Right atrium auricular region (tissue), 2 donors: ENCODE results near the gene BAX. TPM values are rescaled to one million over a fixed set of nuclear protein-coding genes. Genes with fewer than 3 reads are reported as not detected.
A peak's percentile ranks its signal among the peaks of the same experiment; 100 is the strongest.
"Not testable (repeated sequence)": the region's sequence is repeated elsewhere in the genome, so short reads cannot be mapped to it uniquely, and the experiment has no call there.

ENCODE experiments used
- DNase-seq: peaks from one replicate; pipeline ENCODE4 v3.0.0-alpha.2; 2019; ENCODE audit warnings: low spot score
- H3K27ac ChIP-seq, 2 donors: fragments of 200-600 bp; sonication (generic); 1 replicate in 1 of 2; 2 replicates in 1 of 2; pipeline ENCODE4 v1.5.1; 2016 to 2019
- H3K27me3 ChIP-seq, 2 donors: fragments of 200-600 bp; sonication (generic); one replicate each; pipeline versions ENCODE4 v1.5.1 to v1.6.0; 2017 to 2019
- H3K36me3 ChIP-seq: fragments of 200-600 bp; sonication (generic); one replicate; pipeline ENCODE4 v1.5.1; 2016
- H3K4me1 ChIP-seq, 2 donors: fragments of 200-600 bp; sonication (generic); one replicate each; pipeline versions ENCODE4 v1.5.1 to v1.6.0; 2017 to 2019
- H3K4me3 ChIP-seq, 2 donors: fragments of 200-600 bp; sonication (generic); 1 replicate in 1 of 2; 2 replicates in 1 of 2; pipeline ENCODE4 v1.5.1; 2017 to 2019; ENCODE audit warnings: mild to moderate bottlenecking in 1 of 2, moderate library complexity in 1 of 2
- H3K9me3 ChIP-seq, 2 donors: fragments of 200-600 bp; sonication (generic); one replicate each; pipeline ENCODE4 v1.5.1; 2019
- total RNA-seq, 2 donors: library from RNA; depleted of rRNA; stranded (reverse); fragments of >200 nt; gene quantifications; one replicate each; pipeline ENCODE4 v1.1.0, GENCODE V29; 2016
- TF ChIP-seq, protein P1 (sequence below), 2 donors: fragments of 200-600 bp; sonication (generic); IDR thresholded peaks; one replicate each; pipeline ENCODE4 v1.5.1; 2019; ENCODE audit warnings: antibody characterized with exemption in 2 of 2

BAX gene
- total RNA-seq, 2 donors from 2014 or later: 10.7 to 21.2 TPM

DNA sequence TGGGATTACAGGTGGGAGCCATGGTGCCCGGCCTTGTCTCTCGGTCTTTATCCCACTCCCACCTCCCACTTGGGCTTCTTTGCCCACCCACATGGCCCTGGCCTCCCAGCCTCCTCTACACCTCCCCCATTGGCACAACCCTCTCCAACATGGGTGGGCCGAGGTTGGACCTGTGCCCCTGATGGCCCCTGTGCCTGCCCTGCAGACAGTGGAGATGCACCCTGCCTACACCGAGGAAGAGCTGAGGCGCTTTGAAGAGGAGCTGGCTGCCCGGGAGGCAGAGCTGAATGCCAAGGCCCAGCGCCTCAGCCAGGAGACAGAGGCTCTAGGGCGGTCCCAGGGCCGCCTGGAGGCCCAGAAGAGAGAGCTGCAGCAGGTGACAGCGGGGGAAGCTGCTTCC lies 33.7 kb upstream of the BAX start:
- Histone ChIP-seq H3K36me3 (peaks cover 53% of the 10 kb centered on the region), H3K4me3 (no peak overlapping the region), H3K27ac (no peak overlapping the region), H3K9me3 (no peaks in the 10 kb centered on the region), H3K4me1 (no peaks in the 10 kb centered on the region), H3K27me3 (no peaks in the 10 kb centered on the region)
- TF ChIP-seq, protein P1, sequence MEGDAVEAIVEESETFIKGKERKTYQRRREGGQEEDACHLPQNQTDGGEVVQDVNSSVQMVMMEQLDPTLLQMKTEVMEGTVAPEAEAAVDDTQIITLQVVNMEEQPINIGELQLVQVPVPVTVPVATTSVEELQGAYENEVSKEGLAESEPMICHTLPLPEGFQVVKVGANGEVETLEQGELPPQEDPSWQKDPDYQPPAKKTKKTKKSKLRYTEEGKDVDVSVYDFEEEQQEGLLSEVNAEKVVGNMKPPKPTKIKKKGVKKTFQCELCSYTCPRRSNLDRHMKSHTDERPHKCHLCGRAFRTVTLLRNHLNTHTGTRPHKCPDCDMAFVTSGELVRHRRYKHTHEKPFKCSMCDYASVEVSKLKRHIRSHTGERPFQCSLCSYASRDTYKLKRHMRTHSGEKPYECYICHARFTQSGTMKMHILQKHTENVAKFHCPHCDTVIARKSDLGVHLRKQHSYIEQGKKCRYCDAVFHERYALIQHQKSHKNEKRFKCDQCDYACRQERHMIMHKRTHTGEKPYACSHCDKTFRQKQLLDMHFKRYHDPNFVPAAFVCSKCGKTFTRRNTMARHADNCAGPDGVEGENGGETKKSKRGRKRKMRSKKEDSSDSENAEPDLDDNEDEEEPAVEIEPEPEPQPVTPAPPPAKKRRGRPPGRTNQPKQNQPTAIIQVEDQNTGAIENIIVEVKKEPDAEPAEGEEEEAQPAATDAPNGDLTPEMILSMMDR (IDR thresholded peaks at IDR 0.05): no peak
- DNase-seq: no peak

DNA sequence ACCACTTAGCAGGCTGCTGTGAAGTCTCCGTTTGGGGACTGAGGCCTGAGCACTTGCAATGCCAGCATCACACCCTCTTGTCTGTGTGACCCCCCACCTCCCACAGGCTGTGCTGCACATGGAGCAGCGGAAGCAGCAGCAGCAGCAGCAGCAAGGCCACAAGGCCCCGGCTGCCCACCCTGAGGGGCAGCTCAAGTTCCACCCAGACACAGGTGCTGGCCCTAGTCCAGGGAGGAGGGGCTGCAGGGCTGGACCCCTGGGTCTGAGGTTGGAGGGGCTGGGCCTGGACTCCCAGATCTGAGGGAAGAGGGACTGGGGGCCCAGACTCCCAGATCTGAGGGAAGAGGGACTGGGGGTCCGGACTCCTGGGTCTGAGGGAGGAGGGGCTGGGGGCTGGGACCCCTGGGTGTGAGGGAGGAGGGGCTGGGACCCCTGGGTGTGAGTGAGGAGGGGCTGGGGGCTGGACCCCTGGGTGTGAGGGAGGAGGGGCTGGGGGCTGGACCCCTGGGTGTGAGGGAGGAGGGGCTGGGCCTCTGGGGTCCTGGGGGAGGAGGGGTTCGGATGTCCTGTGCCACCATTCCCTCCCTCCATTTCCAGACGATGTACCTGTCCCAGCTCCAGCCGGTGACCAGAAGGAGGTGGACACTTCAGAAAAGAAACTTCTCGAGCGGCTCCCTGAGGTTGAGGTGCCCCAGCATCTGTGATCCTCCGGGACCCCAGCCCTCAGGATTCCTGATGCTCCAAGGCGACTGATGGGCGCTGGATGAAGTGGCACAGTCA lies 32.8 kb upstream of the BAX start:
- H3K4me1 ChIP-seq: peaks cover 0 to 3% of the 10 kb centered on the region in 2 donors
- TF ChIP-seq, protein P1 (IDR thresholded peaks at IDR 0.05): no peak

DNA sequence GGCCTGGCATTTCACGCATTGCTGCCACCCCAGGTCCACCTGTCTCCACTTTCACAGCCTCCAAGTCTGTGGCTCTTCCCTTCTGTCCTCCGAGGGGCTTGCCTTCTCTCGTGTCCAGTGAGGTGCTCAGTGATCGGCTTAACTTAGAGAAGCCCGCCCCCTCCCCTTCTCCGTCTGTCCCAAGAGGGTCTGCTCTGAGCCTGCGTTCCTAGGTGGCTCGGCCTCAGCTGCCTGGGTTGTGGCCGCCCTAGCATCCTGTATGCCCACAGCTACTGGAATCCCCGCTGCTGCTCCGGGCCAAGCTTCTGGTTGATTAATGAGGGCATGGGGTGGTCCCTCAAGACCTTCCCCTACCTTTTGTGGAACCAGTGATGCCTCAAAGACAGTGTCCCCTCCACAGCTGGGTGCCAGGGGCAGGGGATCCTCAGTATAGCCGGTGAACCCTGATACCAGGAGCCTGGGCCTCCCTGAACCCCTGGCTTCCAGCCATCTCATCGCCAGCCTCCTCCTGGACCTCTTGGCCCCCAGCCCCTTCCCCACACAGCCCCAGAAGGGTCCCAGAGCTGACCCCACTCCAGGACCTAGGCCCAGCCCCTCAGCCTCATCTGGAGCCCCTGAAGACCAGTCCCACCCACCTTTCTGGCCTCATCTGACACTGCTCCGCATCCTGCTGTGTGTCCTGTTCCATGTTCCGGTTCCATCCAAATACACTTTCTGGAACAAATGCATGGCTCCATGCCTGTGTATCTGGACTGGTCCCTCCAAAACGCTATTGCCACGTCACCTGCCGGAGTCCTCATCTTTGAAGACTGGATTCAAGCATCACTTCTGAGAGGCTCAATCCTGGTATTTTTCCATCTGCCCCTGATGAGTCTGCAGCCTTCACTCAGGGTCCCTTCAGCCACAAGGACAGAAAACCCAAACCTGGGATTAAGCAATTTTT lies 31.9 kb upstream of the BAX start:
- no peak overlapping the region for H3K27ac ChIP-seq
- no peak for DNase-seq
- TF ChIP-seq, protein P1 (IDR thresholded peaks at IDR 0.05): no peak
- H3K36me3 ChIP-seq: peaks cover 37% of the 10 kb centered on the region
- H3K4me3 ChIP-seq: no peak overlapping the region
- no peaks in the 10 kb centered on the region for H3K9me3 ChIP-seq
- H3K27me3 ChIP-seq: no peaks in the 10 kb centered on the region
- H3K4me1 ChIP-seq: peaks cover 0 to 8% of the 10 kb centered on the region in 2 donors

More for the DNA sequence above, 32.8 kb upstream of the BAX start:
- Histone ChIP-seq H3K36me3 (peaks cover 43% of the 10 kb centered on the region), H3K27ac (no peak overlapping the region), H3K9me3 (no peaks in the 10 kb centered on the region), H3K4me3 (no peak overlapping the region), H3K27me3 (no peaks in the 10 kb centered on the region)
- DNase-seq: no peak

DNA sequence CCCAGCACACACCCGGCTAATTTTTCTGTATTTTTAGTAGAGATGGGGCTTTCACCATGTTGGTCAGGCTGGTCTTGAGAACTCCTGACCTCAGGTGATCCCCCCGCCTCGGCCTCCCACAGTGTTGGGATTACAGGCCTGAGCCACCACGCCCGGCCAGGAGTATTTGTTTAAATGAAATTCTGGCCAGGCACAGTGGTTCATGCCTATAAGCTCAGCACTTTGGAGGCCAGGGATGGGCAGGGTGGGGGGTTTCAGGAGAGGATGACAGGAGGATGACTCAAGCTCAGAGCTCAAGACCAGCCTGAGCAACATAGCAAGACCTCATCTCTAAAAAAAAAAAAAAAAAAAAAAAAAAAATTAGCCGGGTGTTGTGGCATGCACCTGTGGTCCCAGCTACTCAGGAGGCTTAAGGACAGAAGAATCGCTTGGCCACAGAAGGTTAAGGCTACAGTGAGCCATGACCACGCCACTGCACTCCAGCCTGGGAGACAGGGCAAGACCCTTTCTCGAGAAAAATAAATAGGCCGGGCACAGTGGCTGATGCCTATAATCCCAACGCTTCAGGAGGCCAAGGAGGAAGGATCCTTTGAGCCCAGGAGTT lies 29.3 kb upstream of the BAX start:
- no peaks in the 10 kb centered on the region for H3K9me3 ChIP-seq
- DNase-seq: no peak
- no peak overlapping the region for H3K27ac ChIP-seq
- H3K4me1 ChIP-seq: peaks cover 0 to 8% of the 10 kb centered on the region in 2 donors
- H3K4me3 ChIP-seq: no peak overlapping the region
- H3K27me3 ChIP-seq: no peaks in the 10 kb centered on the region
- peaks cover 22% of the 10 kb centered on the region for H3K36me3 ChIP-seq
- TF ChIP-seq, protein P1 (IDR thresholded peaks at IDR 0.05): no peak

DNA sequence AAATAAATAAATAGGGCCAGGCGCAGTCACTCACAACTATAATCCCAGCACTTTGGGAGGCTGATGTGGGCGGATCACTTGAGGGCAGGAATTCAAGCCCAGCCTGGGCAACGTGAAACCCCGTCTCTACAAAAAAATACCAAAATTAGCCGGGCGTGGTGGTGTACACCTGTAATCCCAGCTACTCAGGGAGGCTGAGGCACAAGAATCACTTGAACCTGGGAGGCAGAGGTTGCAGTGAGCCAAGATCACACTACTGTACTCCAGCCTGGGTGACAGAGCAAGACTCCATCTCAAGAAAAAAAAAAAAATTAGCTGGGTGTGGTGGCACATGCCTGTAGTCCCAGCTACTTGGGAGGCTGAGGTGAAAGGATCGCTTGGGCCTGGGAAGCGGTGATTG lies 28.8 kb upstream of the BAX start:
- not testable (repeated sequence) for DNase-seq, H3K27ac ChIP-seq, H3K27me3 ChIP-seq, H3K4me3 ChIP-seq, H3K4me1 ChIP-seq, H3K9me3 ChIP-seq
- H3K36me3 ChIP-seq: peaks cover 17% of the 10 kb centered on the region

DNA sequence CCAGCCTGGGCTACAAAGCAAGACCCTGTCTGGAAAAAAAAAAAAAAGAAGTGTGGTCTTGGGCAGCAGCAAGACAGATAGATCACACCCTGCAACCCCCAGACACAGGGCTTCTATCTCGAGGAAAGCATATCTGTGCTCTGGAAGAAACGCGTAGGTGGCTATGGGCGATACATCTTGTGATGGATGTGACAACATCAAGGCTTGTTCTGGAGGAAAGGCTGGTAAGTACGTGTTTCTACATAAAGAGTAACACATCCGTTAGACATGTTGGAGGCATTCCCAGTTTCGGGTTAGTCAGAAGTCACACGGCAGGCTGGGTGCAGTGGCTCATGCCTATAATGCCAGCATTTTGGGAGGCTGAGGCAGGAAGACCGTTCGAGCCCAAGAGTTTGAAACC lies 27.8 kb upstream of the BAX start:
- H3K27ac ChIP-seq: no peak overlapping the region
- peak; percentile 82 for DNase-seq
- no peak overlapping the region for H3K4me3 ChIP-seq

DNA sequence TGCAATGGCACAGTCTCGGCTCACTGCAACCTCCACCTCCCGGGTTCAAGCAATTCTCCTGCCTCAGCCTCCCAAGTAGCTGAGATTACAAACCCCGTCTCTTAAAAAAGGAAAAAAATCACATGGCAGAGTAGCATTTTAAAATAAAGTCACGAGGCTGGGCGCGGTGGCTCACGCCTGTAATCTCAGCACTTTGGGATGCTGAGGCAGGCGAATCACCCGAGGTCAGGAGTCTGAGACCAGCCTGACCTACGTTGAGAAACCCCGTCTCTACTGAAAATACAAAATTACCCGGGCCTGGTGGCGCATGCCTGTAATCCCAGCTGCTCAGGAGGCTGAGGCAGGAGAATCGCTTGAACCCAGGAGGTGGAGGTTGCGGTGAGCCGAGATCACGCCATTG lies 27.0 kb upstream of the BAX start:
- not testable (repeated sequence) for H3K4me3 ChIP-seq, H3K4me1 ChIP-seq, H3K9me3 ChIP-seq, H3K27me3 ChIP-seq, DNase-seq, H3K27ac ChIP-seq, H3K36me3 ChIP-seq

More for the DNA sequence above, 27.8 kb upstream of the BAX start:
- Histone ChIP-seq H3K9me3 (no peaks in the 10 kb centered on the region), H3K4me1 (peaks cover 0 to 8% of the 10 kb centered on the region in 2 donors), H3K27me3 (no peaks in the 10 kb centered on the region), H3K36me3 (peaks cover 7% of the 10 kb centered on the region)
- TF ChIP-seq, protein P1 (IDR thresholded peaks at IDR 0.05): no peak
